MCF 10A (cell line): ENCODE results near the gene ITGA11. TPM values are rescaled to one million over a fixed set of nuclear protein-coding genes. Genes with fewer than 3 reads are reported as not detected.

Experiments used
- BruUV-seq: library from RNA; stranded (reverse); fragments of 400-500 nt; replicated peaks from 2 replicates; lab custom pipeline; 2021; lab: Mats Ljungman, UMichigan
- CTCF ChIA-PET: fragments of 300-600 bp; sonication (Branson Sonifier 250); formaldehyde crosslinking; extraction: SDS; loops from one replicate; lab custom pipeline; 2021; ENCODE audit warnings: antibody characterized with exemption, inconsistent platforms; lab: Yijun Ruan, JAX
- POLR2A ChIA-PET: fragments of 300-600, 350-650 bp; sonication (Branson Sonifier 250); formaldehyde crosslinking; extraction: SDS; loops from one replicate; lab custom pipeline; 2020; ENCODE audit warnings: antibody characterized with exemption, inconsistent platforms; lab: Yijun Ruan, JAX
- DNase-seq: peaks from one replicate; pipeline ENCODE4 v3.0.0-alpha.2; 2018; ENCODE audit not compliant: unreplicated experiment
- H3K27ac Mint-ChIP-seq: one replicate; pipeline ENCODE4 v1.8.0; 2022; ENCODE audit warnings: mild to moderate bottlenecking, low read depth, mixed read lengths; ENCODE audit not compliant: unreplicated experiment
- H3K27me3 Mint-ChIP-seq: one replicate; pipeline ENCODE4 v1.8.0; 2022; ENCODE audit warnings: mixed read lengths; ENCODE audit not compliant: insufficient read depth, unreplicated experiment
- H3K36me3 Mint-ChIP-seq: one replicate; pipeline ENCODE4 v1.8.0; 2022; ENCODE audit warnings: mild to moderate bottlenecking, moderate library complexity, mixed read lengths; ENCODE audit not compliant: insufficient read depth, unreplicated experiment
- H3K4me1 Mint-ChIP-seq: one replicate; pipeline ENCODE4 v1.8.0; 2022; ENCODE audit warnings: mixed read lengths; ENCODE audit not compliant: insufficient read depth, unreplicated experiment
- H3K4me3 Mint-ChIP-seq: one replicate; pipeline ENCODE4 v1.8.0; 2022; ENCODE audit warnings: mild to moderate bottlenecking, moderate library complexity, mixed read lengths; ENCODE audit not compliant: unreplicated experiment
- H3K9me3 Mint-ChIP-seq: one replicate; pipeline ENCODE4 v1.8.0; 2022; ENCODE audit warnings: mixed read lengths; ENCODE audit not compliant: unreplicated experiment
- intact Hi-C: fragments of 100-400 bp; cut with micrococcal nuclease; formaldehyde crosslinking; loops from 2 replicates; pipeline ENCODE4 v1.14.1; 2022
- total RNA-seq: library from RNA; stranded (reverse); gene quantifications from 2 replicates; pipeline ENCODE4 v1.2.3, GENCODE V29; 2022
- TF ChIP-seq, protein P1 (sequence below): fragments of 200-600 bp; IDR thresholded peaks from one replicate; pipeline ENCODE4 v1.8.0; 2022; ENCODE audit warnings: antibody characterized with exemption, mild to moderate bottlenecking; ENCODE audit not compliant: unreplicated experiment

ITGA11 gene
- total RNA-seq, 1 experiment from 2014 or later: 0.19 TPM

DNA sequence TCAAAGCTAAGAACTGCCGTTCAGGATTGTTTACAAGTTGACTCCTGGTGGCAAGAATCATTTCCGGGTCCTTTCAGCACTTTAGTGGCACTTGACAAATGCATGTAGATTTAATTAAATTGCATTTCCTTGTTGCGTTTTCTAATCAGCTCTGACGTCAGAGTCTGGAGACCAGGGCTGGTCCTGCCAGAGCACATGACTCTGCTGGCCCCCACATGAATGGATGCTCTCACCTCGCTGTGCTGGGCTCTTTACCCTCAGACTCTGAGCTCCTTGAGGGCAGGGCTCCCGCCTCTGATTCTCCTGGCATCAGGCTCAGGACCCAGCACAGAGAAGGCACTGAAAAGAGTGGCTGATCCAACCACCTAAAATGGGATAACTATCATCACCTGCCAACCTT, 85.0 kb downstream of the ITGA11 start:
- Mint-ChIP-seq H3K4me1 (peaks cover 26% of the 10 kb centered on the region), H3K4me3 (no peak overlapping the region), H3K27me3 (no peaks in the 10 kb centered on the region), H3K27ac (no peak overlapping the region), H3K9me3 (no peaks in the 10 kb centered on the region), H3K36me3 (peaks cover 5% of the 10 kb centered on the region)
- intact Hi-C loops: no loop called here
- no peak for DNase-seq
- ChIA-PET CTCF (no interaction called here), POLR2A (no interaction called here)
- no TSS peak for BruUV-seq
- TF ChIP-seq, protein P1, sequence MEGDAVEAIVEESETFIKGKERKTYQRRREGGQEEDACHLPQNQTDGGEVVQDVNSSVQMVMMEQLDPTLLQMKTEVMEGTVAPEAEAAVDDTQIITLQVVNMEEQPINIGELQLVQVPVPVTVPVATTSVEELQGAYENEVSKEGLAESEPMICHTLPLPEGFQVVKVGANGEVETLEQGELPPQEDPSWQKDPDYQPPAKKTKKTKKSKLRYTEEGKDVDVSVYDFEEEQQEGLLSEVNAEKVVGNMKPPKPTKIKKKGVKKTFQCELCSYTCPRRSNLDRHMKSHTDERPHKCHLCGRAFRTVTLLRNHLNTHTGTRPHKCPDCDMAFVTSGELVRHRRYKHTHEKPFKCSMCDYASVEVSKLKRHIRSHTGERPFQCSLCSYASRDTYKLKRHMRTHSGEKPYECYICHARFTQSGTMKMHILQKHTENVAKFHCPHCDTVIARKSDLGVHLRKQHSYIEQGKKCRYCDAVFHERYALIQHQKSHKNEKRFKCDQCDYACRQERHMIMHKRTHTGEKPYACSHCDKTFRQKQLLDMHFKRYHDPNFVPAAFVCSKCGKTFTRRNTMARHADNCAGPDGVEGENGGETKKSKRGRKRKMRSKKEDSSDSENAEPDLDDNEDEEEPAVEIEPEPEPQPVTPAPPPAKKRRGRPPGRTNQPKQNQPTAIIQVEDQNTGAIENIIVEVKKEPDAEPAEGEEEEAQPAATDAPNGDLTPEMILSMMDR: no peak

DNA sequence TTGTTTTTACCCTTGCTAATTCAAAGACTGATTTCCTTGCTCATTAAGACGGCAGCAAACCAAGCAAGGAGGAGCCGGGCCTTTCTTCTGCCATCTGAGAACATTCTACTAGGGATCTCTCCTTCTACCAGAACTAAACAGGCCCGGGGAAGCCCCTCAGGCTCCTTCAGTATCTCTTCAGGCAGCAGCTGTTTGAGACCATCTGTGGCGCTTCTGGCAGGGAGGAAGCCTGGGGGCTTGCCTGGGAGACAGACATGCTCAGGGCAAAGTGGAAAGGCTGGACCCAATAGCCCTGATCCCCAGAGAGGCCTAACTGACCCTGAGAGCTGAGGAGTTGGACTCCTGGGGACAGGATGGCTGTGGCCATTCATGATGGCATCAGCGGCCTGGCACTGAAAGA, 86.5 kb downstream of the ITGA11 start:
- TF ChIP-seq, protein P1: no peak
- Mint-ChIP-seq H3K9me3 (no peaks in the 10 kb centered on the region), H3K4me3 (no peak overlapping the region), H3K36me3 (peaks cover 5% of the 10 kb centered on the region), H3K4me1 (peaks cover 26% of the 10 kb centered on the region), H3K27me3 (no peaks in the 10 kb centered on the region), H3K27ac (no peak overlapping the region)
- ChIA-PET CTCF (interaction anchor here (0.6 kb wide), 3 partner anchors 152 to 1045 kb away, joined by 3 read pairs; no protein-coding TSS in a partner anchor), POLR2A (no interaction called here)
- no peak for DNase-seq
- no TSS peak for BruUV-seq
- intact Hi-C loops: no loop called here

DNA sequence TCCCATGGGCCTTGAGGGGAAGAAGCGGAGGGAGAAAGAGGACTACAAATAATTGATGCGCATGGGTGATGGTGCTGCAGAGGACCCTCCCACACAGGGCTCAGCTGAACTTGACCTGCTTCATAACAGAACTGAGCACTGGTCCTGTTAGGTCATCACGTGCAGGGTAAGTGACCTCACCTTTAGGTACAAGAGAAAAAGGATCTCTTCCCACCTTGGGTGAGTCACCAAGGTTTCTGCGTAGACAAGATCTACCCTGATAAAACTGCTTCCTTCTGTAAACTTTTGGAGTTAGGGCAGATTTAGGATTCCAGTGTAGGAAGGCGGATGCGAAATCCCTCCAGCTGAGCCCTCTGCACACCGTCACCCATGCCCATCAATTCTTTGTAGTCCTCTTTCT, 87.4 kb downstream of the ITGA11 start:
- H3K36me3 Mint-ChIP-seq: peaks cover 5% of the 10 kb centered on the region
- peaks cover 26% of the 10 kb centered on the region for H3K4me1 Mint-ChIP-seq
- no peaks in the 10 kb centered on the region for H3K27me3 Mint-ChIP-seq
- intact Hi-C loops: no loop called here
- no peaks in the 10 kb centered on the region for H3K9me3 Mint-ChIP-seq
- DNase-seq: peak; percentile 46
- no peak overlapping the region for H3K4me3 Mint-ChIP-seq
- TF ChIP-seq, protein P1: no peak
- BruUV-seq: no TSS peak
- H3K27ac Mint-ChIP-seq: no peak overlapping the region
- POLR2A ChIA-PET: interaction anchor here (2.1 kb wide), 1 partner anchor 8 kb away, joined by 10 read pairs; no protein-coding TSS in a partner anchor
- CTCF ChIA-PET: interaction anchor here (0.8 kb wide), 2 partner anchors 38 to 817 kb away, joined by 3 read pairs; no protein-coding TSS in a partner anchor

DNA sequence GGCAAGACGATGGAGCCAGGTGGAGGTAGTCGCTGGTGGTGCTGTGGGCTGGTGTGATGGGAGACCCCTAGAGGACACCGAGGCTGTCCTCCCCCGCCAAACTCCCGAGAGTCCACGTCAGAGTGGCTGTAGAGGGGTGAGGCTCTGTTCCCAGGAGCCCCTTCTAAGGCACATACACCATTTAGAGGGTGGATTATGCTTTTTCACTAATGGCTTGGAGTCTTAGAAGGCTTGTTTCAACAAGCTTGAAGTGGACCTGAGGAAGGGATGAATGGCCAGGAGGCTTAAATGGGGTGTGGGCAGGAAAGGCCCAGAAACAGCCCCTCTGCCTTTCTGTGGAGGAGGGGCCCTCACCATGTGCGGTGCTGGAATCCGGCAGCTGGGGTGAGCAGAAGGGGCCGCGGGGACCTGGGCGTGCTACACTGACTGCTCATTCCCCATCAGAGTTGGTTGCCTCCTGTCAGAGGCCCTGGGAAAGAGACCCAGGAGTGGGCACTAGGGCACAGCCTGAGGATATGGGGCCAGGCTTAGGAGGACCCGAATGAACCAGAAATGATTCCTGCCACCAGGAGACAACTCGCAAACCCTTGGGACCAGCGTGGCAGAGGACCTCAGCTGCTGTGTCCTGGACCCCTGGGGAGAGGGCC, 88.3 kb downstream of the ITGA11 start:
- Mint-ChIP-seq H3K27ac (no peak overlapping the region), H3K36me3 (peaks cover 5% of the 10 kb centered on the region), H3K4me3 (no peak overlapping the region), H3K9me3 (no peaks in the 10 kb centered on the region), H3K4me1 (peaks cover 25% of the 10 kb centered on the region), H3K27me3 (no peaks in the 10 kb centered on the region)
- POLR2A ChIA-PET: interaction anchor here (1.4 to 2.1 kb wide), 2 partner anchors 9 to 12 kb away, joined by 4 to 10 read pairs; no protein-coding TSS in a partner anchor
- CTCF ChIA-PET: interaction anchor here (0.8 kb wide), 2 partner anchors 37 to 816 kb away, joined by 3 read pairs; no protein-coding TSS in a partner anchor
- BruUV-seq: no TSS peak
- DNase-seq: no peak
- TF ChIP-seq, protein P1: no peak
- intact Hi-C loops: no loop called here
